OCI-M2 (cell line): Measurements from ENCODE around the gene ACER3.
"Not testable (repeated sequence)": the region's sequence is repeated elsewhere in the genome, so short reads cannot be mapped to it uniquely, and the experiment has no call there.

Experiments
- DNase-seq: peaks from one replicate; lab custom pipeline; 2025; ENCODE audit not compliant: unreplicated experiment; lab: John Stamatoyannopoulos, UW

The ACER3 gene

DNA sequence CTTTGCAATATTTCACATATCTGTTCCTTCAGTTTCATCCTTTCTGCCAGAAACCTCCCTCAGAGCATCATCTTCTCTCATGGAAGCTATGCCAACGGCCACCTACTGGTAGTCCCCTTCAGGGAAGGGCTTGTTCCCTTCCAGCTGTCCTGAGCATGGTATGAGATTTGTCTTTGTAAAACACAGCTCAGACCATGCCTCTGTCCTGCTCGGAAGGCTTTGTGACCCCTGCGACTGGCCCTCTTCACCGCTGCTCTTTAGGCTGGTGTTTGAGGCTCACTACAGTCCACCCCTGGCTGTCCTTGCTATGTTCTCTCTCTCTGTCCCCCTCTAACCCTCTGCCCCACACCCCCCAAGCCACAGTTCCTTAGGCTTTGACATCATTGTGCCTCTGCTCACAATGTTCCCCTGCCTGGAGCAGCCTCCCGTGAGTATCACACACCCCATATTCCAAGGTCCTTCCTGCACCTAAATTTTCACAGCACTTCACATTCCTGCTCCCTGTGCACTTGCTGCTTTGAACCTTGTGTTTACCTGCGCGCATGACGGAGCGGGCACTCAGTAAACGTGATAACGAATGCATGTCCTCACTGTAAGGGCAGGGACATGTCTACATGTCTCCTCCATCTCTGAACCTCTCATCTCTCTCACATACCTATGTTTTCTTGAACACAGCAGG lies 24.0 kb upstream of the ACER3 start:
- DNase-seq = no peak

DNA sequence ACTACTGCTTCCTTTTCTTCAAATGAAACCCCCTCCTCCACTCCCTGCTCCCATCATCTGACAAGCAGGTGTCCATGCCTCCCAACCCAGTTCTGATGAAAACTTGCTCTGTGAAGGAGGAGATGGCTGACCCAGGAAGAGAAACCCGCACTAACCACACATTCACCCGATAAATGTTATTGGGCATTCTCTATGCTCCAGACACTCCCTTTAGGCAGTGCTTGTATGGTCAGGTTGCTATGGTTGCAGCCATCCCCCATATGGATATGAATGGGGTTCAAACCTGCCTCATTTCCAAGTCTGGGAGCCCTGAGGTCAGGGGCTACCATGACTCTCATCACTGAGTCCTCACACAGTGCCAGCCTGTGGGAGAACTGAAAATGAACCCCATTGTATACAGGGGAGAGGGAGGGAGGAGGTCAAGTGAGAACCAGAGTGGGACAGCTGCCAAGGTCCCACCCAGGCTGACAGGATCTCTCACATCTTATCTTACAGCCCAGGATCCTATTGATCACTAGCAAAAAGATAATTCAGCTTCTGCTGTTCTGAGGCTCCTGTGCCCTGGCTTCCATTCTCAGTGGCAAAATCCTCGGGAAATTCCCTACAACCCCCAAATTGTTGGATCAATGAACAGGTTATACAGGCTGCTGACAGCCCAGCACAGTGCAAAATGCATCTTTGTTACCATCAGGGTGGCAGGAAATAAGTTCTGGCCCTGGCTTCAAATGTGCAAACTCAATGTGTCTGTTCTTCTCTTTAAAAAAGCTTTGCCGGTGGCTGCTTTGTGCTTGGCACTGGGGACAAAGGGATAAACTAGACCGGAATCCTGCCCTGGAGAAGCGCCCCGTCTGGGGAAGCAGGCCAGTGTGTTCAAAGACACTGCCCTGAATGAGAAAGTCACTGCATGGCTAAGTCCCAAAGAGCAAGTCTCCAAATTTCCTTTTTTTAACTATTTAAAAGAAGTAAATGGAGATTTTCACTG lies 22.7 kb upstream of the ACER3 start:
- DNase-seq = no peak

DNA sequence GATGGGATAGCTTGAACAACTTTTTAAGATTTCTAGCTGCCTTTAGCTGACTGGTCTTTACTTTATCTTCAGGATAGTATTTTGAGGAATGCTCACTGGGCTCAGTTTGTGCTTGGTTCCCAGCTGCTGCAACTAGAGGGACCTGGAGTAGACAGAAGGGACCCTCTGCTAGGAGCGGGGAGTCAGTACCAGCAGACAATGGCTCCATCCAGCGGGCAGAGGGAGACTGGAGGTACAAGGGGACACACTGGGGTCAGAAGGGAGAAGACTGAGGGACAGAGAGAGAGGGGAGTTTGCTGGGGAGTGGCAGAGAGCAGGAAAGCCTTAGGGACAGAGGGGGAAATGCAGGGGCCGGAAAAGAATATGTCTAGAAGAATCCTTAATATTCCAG lies 22.0 kb upstream of the ACER3 start:
- DNase-seq = no peak

DNA sequence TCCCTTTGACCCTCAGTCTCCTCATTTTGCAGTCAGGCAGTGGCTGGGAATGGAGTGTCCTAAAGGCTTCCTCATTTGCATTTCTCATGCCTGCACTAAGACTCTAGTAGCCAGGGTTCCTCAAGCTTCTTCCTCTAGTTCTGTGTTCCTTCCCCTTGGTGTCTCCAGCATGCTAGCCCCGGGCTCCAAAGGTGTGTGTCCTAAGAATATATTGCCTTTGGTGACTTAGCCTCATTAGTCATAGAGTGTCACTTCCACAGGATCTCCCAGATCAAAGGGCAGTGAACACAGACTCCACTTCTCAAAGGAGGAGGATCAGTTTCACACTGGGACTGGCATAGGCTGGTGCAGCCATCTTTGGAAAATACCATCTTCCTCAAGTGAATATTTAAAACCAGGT lies 21.4 kb upstream of the ACER3 start:
- DNase-seq = no peak

DNA sequence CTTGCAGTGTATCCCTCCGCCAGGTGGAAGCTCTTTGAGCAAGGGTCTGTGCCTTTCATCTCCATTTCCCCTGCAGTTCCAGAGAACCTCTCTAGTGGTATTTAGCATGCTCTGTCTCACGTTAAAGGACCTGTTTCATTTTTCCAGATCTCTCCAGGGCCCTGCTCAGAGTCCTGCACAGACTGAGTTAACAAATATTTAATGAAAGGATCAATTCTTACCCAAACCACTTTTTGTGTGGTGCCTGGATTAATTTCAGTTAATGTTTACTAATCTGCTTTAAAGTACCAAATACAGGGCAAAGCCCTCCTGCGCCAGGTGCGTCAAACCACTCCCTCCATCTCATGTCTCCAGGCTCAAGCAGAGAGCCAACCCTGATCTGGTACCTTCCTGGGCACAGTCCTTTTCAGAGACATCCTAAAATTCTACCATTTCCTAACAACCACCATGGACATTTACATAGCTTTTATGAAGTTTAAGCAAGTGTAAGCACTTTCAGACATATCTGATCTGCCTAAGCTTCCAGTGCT lies 18.7 kb upstream of the ACER3 start:
- no peak for DNase-seq

DNA sequence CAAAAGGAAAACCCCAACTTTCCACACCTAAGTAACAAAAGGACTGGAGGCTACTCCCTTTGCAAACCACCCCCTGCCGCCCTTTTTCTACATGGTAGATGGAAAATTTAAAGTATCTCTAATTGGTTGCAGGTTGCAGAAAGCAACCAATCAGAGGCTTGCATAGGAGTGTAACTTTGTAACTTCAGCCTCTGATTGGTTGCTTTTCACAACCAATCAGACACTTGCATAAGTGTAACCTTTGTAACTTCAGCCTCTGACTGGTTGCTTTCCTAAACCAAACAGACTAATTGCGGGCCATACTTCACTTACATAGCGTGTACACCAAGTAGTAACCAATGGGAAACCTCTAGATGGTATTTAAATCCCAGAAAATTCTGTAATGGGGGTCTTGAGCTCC lies 16.8 kb upstream of the ACER3 start:
- no peak for DNase-seq

DNA sequence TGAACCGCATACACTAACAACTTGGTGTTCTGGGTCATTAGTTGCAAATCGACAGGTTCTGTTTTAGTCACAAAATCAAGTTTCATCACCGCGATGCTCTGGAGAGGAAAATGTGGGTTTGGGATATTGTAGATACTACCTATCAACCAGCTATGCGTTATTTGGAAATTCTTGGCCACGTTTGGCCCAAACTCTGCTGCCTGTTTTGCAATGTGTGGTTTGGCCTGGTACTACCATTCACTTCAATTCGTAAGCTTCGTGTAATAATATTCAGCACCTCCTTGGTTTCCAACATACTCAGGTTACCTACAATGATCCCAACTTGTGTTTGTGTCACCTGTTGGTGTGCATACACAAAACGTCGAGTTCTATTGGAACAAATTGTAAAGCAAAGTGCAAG lies 16.2 kb upstream of the ACER3 start:
- DNase-seq = no peak

DNA sequence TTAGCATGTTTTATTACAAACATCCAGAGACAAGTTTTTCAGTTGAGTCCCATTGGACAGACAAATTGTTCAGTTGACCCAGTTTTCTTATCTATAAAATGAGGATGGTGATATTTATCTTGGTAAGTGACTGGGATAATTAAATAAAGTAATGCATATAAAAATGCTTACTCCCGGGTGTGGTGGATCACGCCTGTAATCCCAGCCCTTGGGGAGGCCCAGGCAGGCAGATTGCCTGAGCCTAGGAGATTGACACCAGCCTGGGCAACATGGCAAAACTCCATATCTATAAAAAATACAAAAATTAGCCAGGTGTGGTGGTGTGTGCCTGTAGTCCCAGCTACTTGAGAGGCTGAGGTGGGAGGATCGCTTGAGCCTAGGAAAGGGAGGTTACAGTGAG lies 15.6 kb upstream of the ACER3 start:
- DNase-seq = no peak

DNA sequence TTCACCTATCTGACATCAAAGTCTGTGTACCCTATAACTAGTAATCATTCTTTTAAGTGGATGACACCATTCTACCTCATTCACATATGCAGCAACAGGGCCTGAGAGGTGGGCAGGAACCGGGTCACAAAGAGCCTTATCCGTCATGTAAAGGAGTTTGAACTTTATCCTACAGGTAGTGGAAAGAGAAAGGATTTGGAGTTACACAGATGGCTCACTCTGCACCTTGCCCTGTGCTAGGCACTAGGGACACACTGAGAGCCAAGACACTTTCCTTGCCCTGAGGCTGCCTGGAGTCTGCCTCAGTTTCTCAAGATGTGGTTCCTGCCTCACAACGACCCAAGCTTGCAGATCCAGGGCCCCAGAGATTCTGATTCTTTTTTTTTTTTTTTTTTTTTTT lies 14.3 kb upstream of the ACER3 start:
- DNase-seq = no peak

DNA sequence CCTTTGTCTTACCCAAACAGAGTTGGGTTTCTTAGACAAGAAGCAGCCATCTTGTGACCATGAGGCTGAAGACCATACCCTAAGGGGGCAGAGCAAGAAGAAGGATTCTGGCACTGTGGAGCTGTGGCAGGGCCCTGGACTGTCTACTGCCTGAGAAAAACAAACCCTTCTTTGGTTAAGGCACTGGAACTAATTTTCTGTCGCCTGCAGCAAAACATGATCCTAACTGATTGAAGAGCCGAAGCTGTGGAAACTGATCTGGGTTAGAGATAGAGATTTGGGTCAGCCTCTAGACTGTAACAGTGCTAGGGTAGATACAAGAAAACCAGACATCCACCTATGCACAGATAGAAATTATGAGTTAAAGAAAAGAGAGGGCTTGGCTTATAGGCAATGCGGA lies 11.3 kb upstream of the ACER3 start:
- no peak for DNase-seq

DNA sequence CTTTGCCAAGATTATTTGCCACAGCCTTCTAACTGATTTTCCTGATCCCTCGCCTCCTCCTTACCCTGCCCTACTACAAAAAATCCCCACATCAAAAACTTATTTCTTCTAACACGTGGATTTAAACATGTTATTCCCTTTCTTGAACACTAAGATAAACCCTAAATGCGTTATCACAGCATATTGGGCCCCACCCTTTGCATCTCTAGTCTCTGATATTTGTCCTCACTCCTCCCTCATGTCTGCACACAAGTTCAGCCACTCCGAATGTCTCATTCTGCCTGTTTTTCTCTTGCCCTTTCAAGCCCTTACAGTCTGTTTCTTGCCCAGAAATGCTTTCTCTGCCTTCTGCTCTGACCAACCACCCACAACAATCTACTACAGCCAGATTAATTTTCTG lies 10.6 kb upstream of the ACER3 start:
- no peak for DNase-seq

DNA sequence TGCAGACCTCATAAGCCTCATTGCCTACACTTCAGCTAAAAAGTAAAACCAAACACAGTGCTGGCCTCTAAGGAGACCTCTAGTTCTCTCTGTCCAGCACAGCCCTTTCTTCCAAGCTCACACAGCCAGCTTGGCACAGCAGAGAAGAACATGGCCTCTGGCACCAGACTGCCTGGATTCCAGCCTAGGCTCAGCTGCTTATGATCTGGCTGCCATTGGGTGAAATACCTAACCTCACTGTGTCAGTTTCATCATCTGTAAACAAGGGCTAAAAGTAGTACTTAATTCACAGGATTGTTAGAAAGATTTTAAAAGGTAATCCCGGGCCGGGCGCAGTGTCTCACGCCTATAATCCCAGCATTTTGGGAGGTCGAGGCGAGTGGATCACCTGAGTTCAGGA lies 9.9 kb upstream of the ACER3 start:
- no peak for DNase-seq

DNA sequence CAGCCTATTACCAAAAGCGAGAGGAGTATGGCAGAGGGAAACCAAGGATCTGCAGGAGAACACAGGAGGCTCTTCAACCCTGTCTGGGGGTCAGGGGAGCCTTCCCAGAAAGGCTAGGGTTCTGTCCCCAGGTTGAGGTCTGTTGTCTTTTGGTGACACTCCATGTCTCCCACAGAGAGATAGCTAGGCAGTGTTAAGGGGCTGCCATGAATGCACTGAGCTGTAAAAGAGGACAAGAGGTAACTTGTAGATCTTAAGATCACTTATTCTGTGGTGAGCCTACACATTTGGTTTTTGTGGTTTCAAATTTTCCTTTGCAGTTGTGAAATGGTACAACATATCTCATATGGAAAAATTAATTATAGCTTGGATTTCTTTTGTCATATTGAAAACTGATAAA lies 6.0 kb upstream of the ACER3 start:
- DNase-seq = no peak

DNA sequence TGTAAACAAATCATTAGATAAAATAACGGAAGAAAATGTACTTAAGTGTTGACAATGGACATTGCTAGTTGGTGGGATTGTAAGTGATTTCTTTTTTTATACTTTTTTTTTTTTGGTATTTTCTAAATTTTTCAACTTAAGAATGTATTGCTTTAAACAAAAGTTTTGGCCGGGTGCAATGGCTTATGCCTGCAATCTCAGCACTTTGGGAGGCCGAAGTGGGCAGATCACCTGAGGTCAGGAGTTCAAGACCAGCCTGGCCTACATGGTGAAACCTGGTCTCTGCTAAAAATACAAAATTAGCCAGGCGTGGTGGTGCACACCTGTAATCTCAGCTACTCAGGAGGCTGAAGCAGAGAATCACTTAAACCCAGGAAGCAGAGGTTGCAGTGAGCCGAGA lies 5.0 kb upstream of the ACER3 start:
- DNase-seq = not testable (repeated sequence)

DNA sequence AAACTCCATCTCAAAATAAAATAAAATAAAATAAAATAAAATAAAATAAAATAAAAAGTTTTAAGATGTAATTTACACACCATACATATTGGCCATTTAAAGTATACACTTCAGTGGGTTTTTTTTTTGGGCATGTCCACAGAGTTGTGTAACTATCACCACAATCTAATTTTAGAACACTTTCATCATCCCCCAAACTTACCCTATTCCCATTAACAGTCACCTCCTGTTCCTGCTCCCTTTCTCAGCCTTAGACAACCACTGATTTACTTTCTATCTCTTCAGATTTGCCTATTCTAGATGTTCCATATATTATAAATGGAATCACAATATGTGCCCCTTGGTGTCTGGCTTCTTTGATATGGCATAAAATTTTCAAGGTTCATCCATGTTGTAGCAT lies 4.6 kb upstream of the ACER3 start:
- DNase-seq = no peak

DNA sequence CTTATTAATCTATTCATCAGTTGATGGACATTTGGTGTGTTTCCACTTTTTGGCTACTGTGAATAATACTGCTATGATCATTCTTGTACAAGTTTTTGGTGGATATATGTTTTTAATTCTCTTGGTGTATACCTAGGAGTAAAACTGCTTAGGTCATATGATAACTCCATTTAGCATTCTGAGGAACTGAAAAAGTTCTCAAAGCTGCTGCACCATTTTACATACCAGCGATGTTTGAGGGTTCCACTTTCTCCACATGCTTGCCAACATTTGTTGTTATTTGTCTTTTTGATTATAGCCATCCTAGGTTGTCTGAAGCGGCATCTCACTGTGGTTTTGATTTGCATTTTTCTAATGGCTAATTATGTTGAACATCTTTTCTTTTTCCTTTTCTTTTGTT lies 4.1 kb upstream of the ACER3 start:
- no peak for DNase-seq

DNA sequence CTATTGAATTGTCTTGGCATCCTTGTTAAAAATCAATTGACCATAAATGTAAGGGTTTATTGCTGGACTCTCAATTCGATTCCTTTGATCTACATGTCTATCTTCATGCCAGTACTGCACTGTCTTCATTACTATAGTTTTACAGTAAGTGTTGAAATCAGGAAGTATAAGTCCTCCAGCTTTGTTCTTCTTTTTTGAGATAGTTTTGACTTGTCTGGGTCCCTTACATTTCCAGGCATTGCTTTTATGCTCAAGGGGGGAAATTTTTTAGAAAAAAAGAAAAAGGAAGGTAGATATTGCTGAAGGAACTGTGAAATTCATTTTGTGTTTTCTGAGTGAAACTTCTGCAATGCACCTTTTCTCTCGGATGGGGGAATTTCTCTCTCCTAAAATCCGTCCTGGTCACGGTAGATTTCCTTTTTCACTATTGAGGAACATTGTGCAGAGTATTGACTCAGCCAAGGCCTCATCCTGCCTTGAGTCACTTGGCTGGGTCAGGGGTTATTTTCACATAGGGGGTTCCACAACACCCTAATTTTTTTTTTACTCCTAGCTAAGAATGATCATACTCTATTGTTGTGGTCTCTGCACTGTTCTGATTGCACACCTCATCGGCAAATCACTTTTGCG lies 2.8 kb upstream of the ACER3 start:
- DNase-seq = no peak

DNA sequence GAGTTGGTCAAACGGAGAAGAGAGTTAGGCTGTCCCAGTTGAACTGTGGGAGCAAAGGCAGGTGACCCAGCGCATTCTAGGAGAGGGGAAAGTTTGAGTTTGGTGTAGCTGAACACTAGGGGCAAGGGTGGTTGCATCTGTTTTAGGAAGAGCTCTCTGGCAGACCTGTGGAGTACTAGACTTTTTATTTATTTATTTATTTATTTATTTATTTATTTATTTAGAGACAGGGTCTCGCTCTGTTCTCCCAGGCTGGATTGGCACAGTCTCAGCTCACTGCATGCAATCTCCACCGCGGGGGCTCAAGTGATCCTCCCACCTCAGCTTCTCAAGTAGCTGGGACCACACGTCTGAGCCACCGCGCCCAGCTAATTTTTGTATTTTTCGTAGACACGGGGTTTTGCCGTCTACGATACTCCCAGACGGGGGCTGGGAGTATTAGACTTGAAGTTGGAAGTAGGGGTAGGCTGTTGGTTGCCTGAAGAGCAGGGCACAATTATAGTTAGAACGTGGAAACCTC lies 950 bp upstream of the ACER3 start:
- DNase-seq = no peak

DNA sequence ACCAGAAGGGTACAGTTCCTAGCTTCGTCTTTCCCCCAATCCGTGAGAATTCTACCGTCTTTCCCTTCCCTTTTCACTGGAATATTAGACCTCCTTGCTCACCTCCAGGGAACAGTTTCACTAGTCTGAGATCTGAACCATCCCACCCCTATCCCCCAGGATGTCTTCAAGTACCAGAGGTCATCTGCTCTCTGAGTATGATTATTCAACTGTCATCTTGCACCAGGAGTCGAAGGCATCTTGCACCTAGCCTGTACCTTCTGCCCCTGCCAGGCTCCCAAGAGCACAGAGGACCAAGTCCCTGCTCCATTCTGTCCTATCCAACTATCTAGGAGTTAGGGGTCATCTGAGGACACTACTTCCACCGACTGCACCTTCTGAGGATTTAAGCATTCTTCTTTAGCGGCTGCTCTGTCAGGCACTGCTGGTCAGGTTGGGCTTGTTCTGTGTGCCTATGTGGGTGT lies 804 bp downstream of the ACER3 start:
- DNase-seq = no peak

DNA sequence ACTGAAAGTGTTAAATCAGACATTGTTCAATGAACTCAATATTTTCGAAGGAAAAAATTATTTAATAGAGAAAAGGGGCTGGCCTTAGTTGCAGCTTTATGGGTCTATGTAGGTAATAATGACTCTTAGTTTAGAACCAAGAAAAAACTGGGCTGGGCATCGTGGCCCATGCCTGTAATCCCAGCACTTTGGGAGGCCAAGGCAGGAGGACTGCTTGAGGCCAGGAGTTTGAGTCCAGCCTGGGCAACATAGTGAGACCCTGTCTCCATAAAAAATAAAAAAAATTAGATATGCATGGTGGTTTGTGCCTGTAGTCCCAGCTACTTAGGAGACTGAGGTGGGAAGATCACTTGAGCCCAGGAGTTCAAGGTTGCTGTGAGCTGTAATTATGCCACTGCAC lies 2.1 kb downstream of the ACER3 start:
- DNase-seq = not testable (repeated sequence)

DNA sequence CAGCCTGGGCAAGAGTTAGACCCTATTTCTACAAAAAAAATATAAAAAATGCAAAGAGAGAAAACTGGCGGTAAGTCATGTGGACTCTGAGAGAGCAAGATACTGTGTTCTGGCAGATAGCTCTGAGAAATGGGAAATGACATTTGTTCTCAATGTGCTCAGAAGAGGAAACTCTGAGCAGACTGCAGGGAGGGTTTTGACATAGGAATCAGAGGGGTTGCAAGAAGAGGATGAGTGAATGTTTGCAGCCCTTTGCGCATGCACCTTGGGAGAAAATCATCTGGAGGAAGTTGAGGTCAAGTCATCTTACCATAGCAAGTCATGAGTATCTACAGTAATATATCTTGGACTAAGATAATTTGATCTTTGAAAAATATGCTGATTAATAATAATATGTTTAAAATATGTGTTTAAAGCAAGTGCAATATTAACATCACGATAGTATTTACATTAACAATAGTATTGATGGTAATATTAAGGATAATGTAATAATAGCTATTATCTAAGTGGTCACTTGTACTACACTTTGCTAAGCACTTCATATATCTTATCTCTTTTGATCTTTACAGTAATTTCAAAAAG lies 2.6 kb downstream of the ACER3 start:
- no peak for DNase-seq
